ENCODE results near the gene SERPINH1.

GRCh38 chr11:75595429-75595828 lies 33.4 kb downstream of the SERPINH1 start:
- TF ChIP-seq, protein P1, sequence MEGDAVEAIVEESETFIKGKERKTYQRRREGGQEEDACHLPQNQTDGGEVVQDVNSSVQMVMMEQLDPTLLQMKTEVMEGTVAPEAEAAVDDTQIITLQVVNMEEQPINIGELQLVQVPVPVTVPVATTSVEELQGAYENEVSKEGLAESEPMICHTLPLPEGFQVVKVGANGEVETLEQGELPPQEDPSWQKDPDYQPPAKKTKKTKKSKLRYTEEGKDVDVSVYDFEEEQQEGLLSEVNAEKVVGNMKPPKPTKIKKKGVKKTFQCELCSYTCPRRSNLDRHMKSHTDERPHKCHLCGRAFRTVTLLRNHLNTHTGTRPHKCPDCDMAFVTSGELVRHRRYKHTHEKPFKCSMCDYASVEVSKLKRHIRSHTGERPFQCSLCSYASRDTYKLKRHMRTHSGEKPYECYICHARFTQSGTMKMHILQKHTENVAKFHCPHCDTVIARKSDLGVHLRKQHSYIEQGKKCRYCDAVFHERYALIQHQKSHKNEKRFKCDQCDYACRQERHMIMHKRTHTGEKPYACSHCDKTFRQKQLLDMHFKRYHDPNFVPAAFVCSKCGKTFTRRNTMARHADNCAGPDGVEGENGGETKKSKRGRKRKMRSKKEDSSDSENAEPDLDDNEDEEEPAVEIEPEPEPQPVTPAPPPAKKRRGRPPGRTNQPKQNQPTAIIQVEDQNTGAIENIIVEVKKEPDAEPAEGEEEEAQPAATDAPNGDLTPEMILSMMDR (IDR thresholded peaks at IDR 0.05) = no peak
- no peak for TF ChIP-seq POLR2AphosphoS5 (IDR thresholded peaks at IDR 0.05)
- no peak for TF ChIP-seq POLR2A (IDR thresholded peaks at IDR 0.05)

All from stomach (tissue), 4 donors.